H9 (cell line): Measurements from ENCODE around the gene USP38. TPM values are rescaled to one million over a fixed set of nuclear protein-coding genes. Genes with fewer than 3 reads are reported as not detected.

Source experiments
- DNase-seq: peaks from one replicate; pipeline ENCODE4 v3.0.0-alpha.2; 2017
- H2AFZ ChIP-seq: one replicate; pipeline ENCODE4 v1.6.1; 2013; ENCODE audit warnings: mild to moderate bottlenecking, low read length, control low read depth, moderate library complexity
- H2AK5ac ChIP-seq: 2 replicates; pipeline ENCODE4 v1.6.1; 2013; ENCODE audit warnings: low read length, control low read depth, mixed read lengths; ENCODE audit not compliant: insufficient read length
- H2BK120ac ChIP-seq: one replicate; pipeline ENCODE4 v1.6.1; 2013; ENCODE audit warnings: low read depth, mild to moderate bottlenecking, low read length, control low read depth, inconsistent platforms; ENCODE audit not compliant: poor library complexity, severe bottlenecking
- H2BK12ac ChIP-seq: 2 replicates; pipeline ENCODE4 v1.6.1; 2013; ENCODE audit warnings: low read length, control low read depth, mixed read lengths, low read depth; ENCODE audit not compliant: insufficient read length
- H2BK15ac ChIP-seq: 2 replicates; pipeline ENCODE4 v1.6.1; 2013; ENCODE audit warnings: low read depth, low read length, control low read depth
- H2BK20ac ChIP-seq: one replicate; pipeline ENCODE4 v1.6.1; 2013; ENCODE audit warnings: low read depth, mild to moderate bottlenecking, low read length, control low read depth, inconsistent platforms; ENCODE audit not compliant: poor library complexity, severe bottlenecking
- H2BK5ac ChIP-seq: 2 replicates; pipeline ENCODE4 v1.6.1; 2013; ENCODE audit warnings: low read length, control low read depth, mixed read lengths; ENCODE audit not compliant: insufficient read length
- H3K14ac ChIP-seq: 2 replicates; pipeline ENCODE4 v1.6.1; 2013; ENCODE audit warnings: low read length, control low read depth; ENCODE audit not compliant: insufficient read depth
- H3K18ac ChIP-seq: 2 replicates; pipeline ENCODE4 v1.6.1; 2013; ENCODE audit warnings: low read depth, mild to moderate bottlenecking, mixed read lengths, low read length, control low read depth; ENCODE audit not compliant: insufficient read length
- H3K23ac ChIP-seq: 2 replicates; pipeline ENCODE4 v1.6.1; 2013; ENCODE audit warnings: low read length, control low read depth, mixed read lengths, low read depth; ENCODE audit not compliant: insufficient read length
- H3K23me2 ChIP-seq: 2 replicates; pipeline ENCODE4 v1.6.1; 2013; ENCODE audit warnings: low read depth, mild to moderate bottlenecking, mixed read lengths, low read length, control low read depth; ENCODE audit not compliant: insufficient read length, poor library complexity, severe bottlenecking
- H3K27ac ChIP-seq: 2 replicates; pipeline ENCODE4 v1.5.1; 2013; ENCODE audit warnings: low read length, control low read depth, mixed read lengths, low read depth; ENCODE audit not compliant: insufficient read length
- H3K27me3 ChIP-seq: 2 replicates; pipeline ENCODE4 v1.6.1; 2013; ENCODE audit warnings: low read length, control low read depth, inconsistent platforms; ENCODE audit not compliant: insufficient read depth
- H3K4ac ChIP-seq: 2 replicates; pipeline ENCODE4 v1.6.1; 2013; ENCODE audit warnings: low read depth, mild to moderate bottlenecking, control low read depth, inconsistent platforms, low read length, moderate library complexity
- H3K4me1 ChIP-seq: 2 replicates; pipeline ENCODE4 v1.6.1; 2013; ENCODE audit warnings: low read length, control low read depth, inconsistent platforms; ENCODE audit not compliant: insufficient read depth
- H3K4me2 ChIP-seq: 2 replicates; pipeline ENCODE4 v1.6.1; 2013; ENCODE audit warnings: low read length, control low read depth, mixed read lengths; ENCODE audit not compliant: insufficient read length, insufficient read depth
- H3K56ac ChIP-seq: 2 replicates; pipeline ENCODE4 v1.6.1; 2013; ENCODE audit warnings: low read depth, mild to moderate bottlenecking, mixed read lengths, low read length, control low read depth; ENCODE audit not compliant: insufficient read length
- H3K79me1 ChIP-seq: 2 replicates; pipeline ENCODE4 v1.6.1; 2013; ENCODE audit warnings: low read depth, mild to moderate bottlenecking, moderate library complexity, low read length, control low read depth, inconsistent platforms; ENCODE audit not compliant: insufficient read depth, poor library complexity, severe bottlenecking
- H3K79me2 ChIP-seq: 2 replicates; pipeline ENCODE4 v1.6.1; 2013; ENCODE audit warnings: low read length, control low read depth, inconsistent platforms; ENCODE audit not compliant: insufficient read depth
- H3K9ac ChIP-seq: 2 replicates; pipeline ENCODE4 v1.6.1; 2013; ENCODE audit warnings: low read length, control low read depth, mixed read lengths; ENCODE audit not compliant: insufficient read length; ENCODE audit errors: extremely low read depth
- H3K9me3 ChIP-seq: one replicate; pipeline ENCODE4 v1.6.1; 2013; ENCODE audit warnings: low read depth, low read length, inconsistent platforms; ENCODE audit not compliant: control insufficient read depth
- H3T11ph ChIP-seq: one replicate; pipeline ENCODE4 v1.6.1; 2013; ENCODE audit warnings: mild to moderate bottlenecking, low read length, control low read depth, inconsistent platforms
- H4K20me1 ChIP-seq: one replicate; pipeline ENCODE4 v1.6.1; 2013; ENCODE audit not compliant: control insufficient read depth, insufficient read length, insufficient read depth
- H4K5ac ChIP-seq: 2 replicates; pipeline ENCODE4 v1.6.1; 2013; ENCODE audit warnings: low read depth, mild to moderate bottlenecking, mixed read lengths, low read length, control low read depth; ENCODE audit not compliant: insufficient read length
- H4K8ac ChIP-seq: replicated peaks from 2 replicates; pipeline ENCODE4 v1.6.1; 2013; ENCODE audit warnings: low read length, control low read depth, mixed read lengths, low read depth; ENCODE audit not compliant: insufficient read length
- H4K91ac ChIP-seq: 2 replicates; pipeline ENCODE4 v1.6.1; 2013; ENCODE audit warnings: low read depth, mild to moderate bottlenecking, moderate library complexity, mixed read lengths, low read length, control low read depth; ENCODE audit not compliant: insufficient read length
- H3K27ac Mint-ChIP-seq, 3 experiments: 2 replicates in 2 of 3; 3 replicates in 1 of 3; pipeline ENCODE4 v1.8.0; 2020 to 2021; ENCODE audit warnings: mixed read lengths in 3 of 3, mild to moderate bottlenecking in 1 of 3, moderate library complexity in 1 of 3
- H3K27me3 Mint-ChIP-seq: 2 replicates; pipeline ENCODE4 v1.8.0; 2021; ENCODE audit warnings: low read depth, mild to moderate bottlenecking, moderate library complexity, mixed read lengths
- H3K36me3 Mint-ChIP-seq, 3 experiments: 2 replicates in 2 of 3; 3 replicates in 1 of 3; pipeline ENCODE4 v1.8.0; 2020 to 2021; ENCODE audit warnings: low read depth in 3 of 3, mixed read lengths in 3 of 3; ENCODE audit not compliant: insufficient read depth in 1 of 3
- H3K4me1 Mint-ChIP-seq, 2 experiments: 2 replicates each; pipeline ENCODE4 v1.8.0; 2020; ENCODE audit warnings: mixed read lengths in 2 of 2
- H3K4me3 Mint-ChIP-seq, 2 experiments: 2 replicates in 1 of 2; 3 replicates in 1 of 2; pipeline ENCODE4 v1.8.0; 2020 to 2021; ENCODE audit warnings: mild to moderate bottlenecking in 2 of 2, mixed read lengths in 2 of 2, moderate library complexity in 1 of 2
- H3K9me3 Mint-ChIP-seq, 2 experiments: 2 replicates in 1 of 2; 3 replicates in 1 of 2; pipeline ENCODE4 v1.8.0; 2020; ENCODE audit warnings: mild to moderate bottlenecking in 2 of 2, mixed read lengths in 2 of 2, moderate library complexity in 1 of 2
- CTCF ChIP-seq: fragments of 200-600 bp; sonication (generic); conservative IDR thresholded peaks from 3 replicates; pipeline ENCODE4 v1.8.0; 2021; ENCODE audit warnings: antibody characterized with exemption, mild to moderate bottlenecking
- WGBS: extraction: QIAGEN DNeasy Blood & Tissue Kit; methylation state at CpG from one replicate; pipeline ENCODE4 v1.1.7; 2013; ENCODE audit warnings: missing lambda C conversion rate, low lambda C conversion rate, mixed read lengths; ENCODE audit not compliant: insufficient read length; ENCODE audit errors: extremely low coverage; 5-methylcytosine and 5-hydroxymethylcytosine counted together
- total RNA-seq: library from RNA; stranded (reverse); gene quantifications from 2 replicates; pipeline ENCODE4 v1.2.1, GENCODE V29; 2021

The USP38 gene
- total RNA-seq, 1 experiment from 2014 or later: 15.2 TPM

DNA sequence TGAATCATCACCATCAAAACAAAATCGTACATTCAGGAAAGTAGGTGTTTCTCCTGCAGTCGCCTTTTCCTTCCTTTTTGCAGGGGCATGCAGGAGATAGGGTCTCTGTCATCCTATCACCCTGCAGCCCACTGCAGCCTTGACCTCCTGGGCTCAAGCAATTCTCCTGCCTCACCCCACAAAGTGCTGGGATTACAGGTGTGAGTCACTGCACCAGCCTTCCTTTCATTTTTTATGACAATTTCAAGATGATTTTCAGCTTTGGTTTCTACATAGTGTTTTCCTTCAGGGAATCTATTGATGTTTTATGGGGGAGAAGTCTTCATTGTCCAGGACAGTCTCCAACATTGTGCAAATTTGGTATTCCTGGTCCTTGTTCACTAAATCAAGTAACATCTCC lies 71.7 kb downstream of the USP38 start:
- no peaks in the 10 kb centered on the region for H3K4me1 ChIP-seq
- H2BK15ac ChIP-seq: no peak overlapping the region
- no peak overlapping the region for H3K27ac ChIP-seq
- H3K79me2 ChIP-seq: no peaks in the 10 kb centered on the region
- H3K4me2 ChIP-seq: no peak overlapping the region
- H3T11ph ChIP-seq: no peak overlapping the region
- no peak overlapping the region for H3K18ac ChIP-seq
- DNase-seq: no peak
- TF ChIP-seq CTCF: no peak
- H4K91ac ChIP-seq: no peak overlapping the region
- no peak overlapping the region for H2AK5ac ChIP-seq
- H2BK120ac ChIP-seq: no peak overlapping the region
- no peak overlapping the region for H3K56ac ChIP-seq
- no peaks in the 10 kb centered on the region for H3K36me3 Mint-ChIP-seq
- no peaks in the 10 kb centered on the region for H3K27me3 Mint-ChIP-seq
- no peaks in the 10 kb centered on the region for H3K79me1 ChIP-seq
- H2BK20ac ChIP-seq: no peak overlapping the region
- H3K23ac ChIP-seq: no peak overlapping the region
- no peaks in the 10 kb centered on the region for H3K9me3 ChIP-seq
- no peaks in the 10 kb centered on the region for H4K20me1 ChIP-seq
- H3K4me1 Mint-ChIP-seq: peaks cover 15 to 21% of the 10 kb centered on the region in 2 experiments
- H4K8ac ChIP-seq: no peak overlapping the region
- no peaks in the 10 kb centered on the region for H3K27me3 ChIP-seq
- no peak overlapping the region for H3K27ac Mint-ChIP-seq
- no peak overlapping the region for H4K5ac ChIP-seq
- H2BK5ac ChIP-seq: no peak overlapping the region
- no peak overlapping the region for H3K4me3 Mint-ChIP-seq
- H3K23me2 ChIP-seq: no peaks in the 10 kb centered on the region
- H3K9me3 Mint-ChIP-seq: no peaks in the 10 kb centered on the region
- H2BK12ac ChIP-seq: no peak overlapping the region
- WGBS: no CpG with 5 or more reads among the region's 2 CpGs
- H3K14ac ChIP-seq: no peak overlapping the region
- no peak overlapping the region for H2AFZ ChIP-seq
- H3K9ac ChIP-seq: no peak overlapping the region
- no peak overlapping the region for H3K4ac ChIP-seq
